Neutrophil (primary cell): ENCODE data around the gene YWHAG.
A peak's percentile ranks its signal among the peaks of the same experiment; 100 is the strongest.

Source experiments
- H3K27ac ChIP-seq: fragments of 200-600 bp; sonication (generic); 2 replicates; pipeline ENCODE4 v1.5.1; 2016; ENCODE audit warnings: mild to moderate bottlenecking, moderate library complexity
- H3K27me3 ChIP-seq: fragments of 200-600 bp; sonication (generic); 2 replicates; pipeline ENCODE4 v1.6.0; 2016; ENCODE audit warnings: mild to moderate bottlenecking
- H3K36me3 ChIP-seq: fragments of 200-600 bp; sonication (generic); 2 replicates; pipeline ENCODE4 v1.5.1; 2017
- H3K4me1 ChIP-seq, 2 experiments: fragments of 200-600 bp in 1 of 2; sonication (generic) in 1 of 2; 1 replicate in 1 of 2; 2 replicates in 1 of 2; pipeline versions ENCODE4 v1.5.1 to v1.6.1; 2013 to 2016; ENCODE audit warnings: low read depth in 1 of 2, low read length in 1 of 2, mild to moderate bottlenecking in 1 of 2, moderate library complexity in 1 of 2; ENCODE audit not compliant: control insufficient read depth in 1 of 2, insufficient read depth in 1 of 2
- H3K4me3 ChIP-seq, 2 experiments: fragments of 200-600 bp in 1 of 2; sonication (generic) in 1 of 2; 1 replicate in 1 of 2; 2 replicates in 1 of 2; pipeline ENCODE4 v1.5.1; 2013 to 2016; ENCODE audit warnings: low read depth in 1 of 2, low read length in 1 of 2, mild to moderate bottlenecking in 1 of 2, moderate library complexity in 1 of 2
- H3K9me3 ChIP-seq: fragments of 200-600 bp; sonication (generic); 2 replicates; pipeline ENCODE4 v1.5.1; 2016
- TF ChIP-seq, protein P1 (sequence below): fragments of 200-600 bp; sonication (generic); IDR thresholded peaks from 2 replicates; pipeline ENCODE4 v1.5.1; 2016; ENCODE audit warnings: antibody characterized with exemption

The YWHAG gene

DNA sequence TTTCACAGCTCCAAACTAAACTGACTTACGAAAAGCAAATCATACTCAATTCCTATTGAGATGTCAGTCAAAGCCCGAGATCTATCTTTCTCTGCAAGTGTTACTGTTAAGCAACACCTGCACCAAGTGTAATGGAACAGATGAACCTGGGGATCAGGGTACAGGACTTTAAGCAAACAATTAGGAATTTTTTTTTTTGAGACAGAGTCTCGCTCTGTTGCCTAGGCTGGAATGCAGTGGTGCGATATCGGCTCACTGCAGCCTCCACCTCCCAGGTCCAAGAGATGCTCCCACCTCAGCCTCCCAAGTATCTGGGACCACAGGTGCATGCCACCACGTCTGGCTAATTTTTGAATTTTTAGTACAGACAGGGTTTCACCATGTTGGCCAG, 14.9 kb downstream of the YWHAG start:
- H3K27ac ChIP-seq: no peak overlapping the region
- H3K9me3 ChIP-seq: no peaks in the 10 kb centered on the region
- peaks cover 32% of the 10 kb centered on the region for H3K36me3 ChIP-seq
- H3K4me3 ChIP-seq: no peak overlapping the region
- peaks cover 16 to 19% of the 10 kb centered on the region in 2 experiments for H3K4me1 ChIP-seq
- no peaks in the 10 kb centered on the region for H3K27me3 ChIP-seq
- TF ChIP-seq, protein P1, sequence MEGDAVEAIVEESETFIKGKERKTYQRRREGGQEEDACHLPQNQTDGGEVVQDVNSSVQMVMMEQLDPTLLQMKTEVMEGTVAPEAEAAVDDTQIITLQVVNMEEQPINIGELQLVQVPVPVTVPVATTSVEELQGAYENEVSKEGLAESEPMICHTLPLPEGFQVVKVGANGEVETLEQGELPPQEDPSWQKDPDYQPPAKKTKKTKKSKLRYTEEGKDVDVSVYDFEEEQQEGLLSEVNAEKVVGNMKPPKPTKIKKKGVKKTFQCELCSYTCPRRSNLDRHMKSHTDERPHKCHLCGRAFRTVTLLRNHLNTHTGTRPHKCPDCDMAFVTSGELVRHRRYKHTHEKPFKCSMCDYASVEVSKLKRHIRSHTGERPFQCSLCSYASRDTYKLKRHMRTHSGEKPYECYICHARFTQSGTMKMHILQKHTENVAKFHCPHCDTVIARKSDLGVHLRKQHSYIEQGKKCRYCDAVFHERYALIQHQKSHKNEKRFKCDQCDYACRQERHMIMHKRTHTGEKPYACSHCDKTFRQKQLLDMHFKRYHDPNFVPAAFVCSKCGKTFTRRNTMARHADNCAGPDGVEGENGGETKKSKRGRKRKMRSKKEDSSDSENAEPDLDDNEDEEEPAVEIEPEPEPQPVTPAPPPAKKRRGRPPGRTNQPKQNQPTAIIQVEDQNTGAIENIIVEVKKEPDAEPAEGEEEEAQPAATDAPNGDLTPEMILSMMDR: no peak

- TF ChIP-seq, protein P1: no peak
- no peak overlapping the region for H3K4me3 ChIP-seq
- no peak overlapping the region for H3K27ac ChIP-seq
Measured at GRCh38 chr7:76343294-76343930, 15.4 kb downstream of the YWHAG start.

GRCh38 chr7:76342222-76342621, 16.6 kb downstream of the YWHAG start:
- TF ChIP-seq, protein P1: no peak
- Histone ChIP-seq H3K27me3 (no peaks in the 10 kb centered on the region), H3K36me3 (peaks cover 32% of the 10 kb centered on the region), H3K27ac (peak overlapping the region; percentile 41), H3K4me3 (no peak overlapping the region), H3K9me3 (no peaks in the 10 kb centered on the region), H3K4me1 (peaks cover 8 to 17% of the 10 kb centered on the region in 2 experiments)

More at GRCh38 chr7:76343294-76343930, 15.4 kb downstream of the YWHAG start:
- Histone ChIP-seq H3K4me1 (peaks cover 16 to 23% of the 10 kb centered on the region in 2 experiments), H3K27me3 (no peaks in the 10 kb centered on the region), H3K36me3 (peaks cover 32% of the 10 kb centered on the region), H3K9me3 (no peaks in the 10 kb centered on the region)

DNA sequence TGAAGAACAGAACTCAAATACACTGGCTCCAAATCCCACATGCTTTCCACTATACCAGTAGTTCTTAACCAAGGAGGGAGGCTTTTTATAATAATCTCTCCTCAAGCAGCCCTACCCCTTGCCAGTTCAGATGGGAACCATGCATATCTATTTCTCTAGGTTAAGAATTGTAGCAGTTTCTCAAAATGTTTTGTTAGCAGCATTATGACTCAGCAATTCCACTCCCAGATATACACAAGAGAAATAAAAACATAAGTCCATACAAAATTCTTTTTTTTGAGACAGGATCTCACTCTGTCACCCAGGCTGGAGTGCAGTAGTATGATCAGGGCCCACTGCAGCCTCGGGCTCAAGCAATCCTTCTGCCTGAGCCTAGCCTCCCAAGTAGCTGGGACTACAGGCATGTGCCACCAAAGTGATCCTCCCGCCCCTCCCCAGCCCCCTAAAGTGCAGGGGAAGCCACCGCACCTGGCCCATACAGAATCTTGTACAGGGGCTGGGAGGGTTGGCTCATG, 18.1 kb downstream of the YWHAG start:
- Histone ChIP-seq H3K4me1 (peaks cover 0 to 8% of the 10 kb centered on the region in 2 experiments), H3K4me3 (no peak overlapping the region), H3K36me3 (peaks cover 26% of the 10 kb centered on the region), H3K27ac (no peak overlapping the region), H3K27me3 (no peaks in the 10 kb centered on the region), H3K9me3 (no peaks in the 10 kb centered on the region)
- TF ChIP-seq, protein P1: no peak

DNA sequence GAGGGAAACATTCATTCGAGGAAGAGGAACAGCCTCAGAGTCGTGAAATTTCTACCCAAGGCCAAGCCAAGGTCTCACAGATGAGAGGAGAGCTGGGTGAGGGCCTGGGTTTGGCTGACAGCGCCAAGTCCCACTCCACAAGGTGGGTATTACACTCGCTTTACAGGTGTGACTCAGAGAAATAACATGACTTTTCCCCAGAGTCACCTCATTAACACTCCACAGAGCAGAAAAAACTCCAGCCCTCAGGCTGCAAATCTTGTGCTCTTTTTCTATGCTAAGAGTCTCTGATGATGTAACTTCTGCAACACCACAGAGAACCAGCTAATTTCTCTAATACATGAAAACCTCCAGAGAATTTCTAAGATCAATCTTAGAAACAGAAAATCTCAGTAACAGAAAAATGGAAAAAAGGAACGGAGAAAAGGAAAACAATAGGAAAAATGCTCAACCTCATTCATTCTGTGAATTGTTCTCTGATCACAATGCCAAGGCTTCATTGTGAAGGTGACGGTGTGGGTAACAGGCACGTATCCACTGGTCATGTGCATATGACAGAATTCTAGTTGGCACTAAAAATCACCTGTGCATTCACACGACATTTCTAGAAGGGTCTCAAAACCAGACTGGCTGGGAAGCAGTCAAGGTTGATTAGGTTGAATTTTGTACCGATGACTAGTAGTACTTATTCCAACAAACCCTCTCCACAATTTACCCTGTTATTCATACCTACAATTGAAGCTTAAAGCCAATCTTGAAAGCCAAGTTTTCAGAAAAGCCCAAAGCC, 20.3 kb downstream of the YWHAG start:
- TF ChIP-seq, protein P1: no peak
- Histone ChIP-seq H3K4me3 (no peak overlapping the region), H3K4me1 (peaks cover 8 to 15% of the 10 kb centered on the region in 2 experiments), H3K27me3 (no peaks in the 10 kb centered on the region), H3K9me3 (no peaks in the 10 kb centered on the region), H3K27ac (peak overlapping the region; percentile 52), H3K36me3 (peaks cover 4% of the 10 kb centered on the region)
